ENCODE data around the gene TMEM44.

DNA sequence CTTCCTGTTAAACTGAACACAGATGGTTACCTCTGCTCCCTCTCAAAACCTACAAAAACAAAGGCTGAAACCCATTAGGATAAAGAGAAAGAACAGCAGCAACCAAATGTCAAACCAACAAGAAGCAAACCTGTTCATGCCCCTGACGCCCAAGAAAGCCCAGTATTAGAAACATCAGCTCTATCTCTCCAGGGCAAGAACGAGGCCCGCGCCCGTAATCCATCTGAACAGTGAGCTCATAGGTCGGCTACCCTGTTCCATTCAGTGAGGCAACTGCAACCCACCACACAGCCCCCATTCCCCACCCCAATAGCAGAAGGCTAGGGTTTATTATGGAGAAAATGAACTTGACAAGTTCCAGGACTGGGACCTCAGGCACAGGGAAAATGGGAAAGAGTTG is 28.7 kb upstream of the TMEM44 start:
- TF ChIP-seq POLR2A (IDR thresholded peaks at IDR 0.05), result no peak
- TF ChIP-seq, protein P1, sequence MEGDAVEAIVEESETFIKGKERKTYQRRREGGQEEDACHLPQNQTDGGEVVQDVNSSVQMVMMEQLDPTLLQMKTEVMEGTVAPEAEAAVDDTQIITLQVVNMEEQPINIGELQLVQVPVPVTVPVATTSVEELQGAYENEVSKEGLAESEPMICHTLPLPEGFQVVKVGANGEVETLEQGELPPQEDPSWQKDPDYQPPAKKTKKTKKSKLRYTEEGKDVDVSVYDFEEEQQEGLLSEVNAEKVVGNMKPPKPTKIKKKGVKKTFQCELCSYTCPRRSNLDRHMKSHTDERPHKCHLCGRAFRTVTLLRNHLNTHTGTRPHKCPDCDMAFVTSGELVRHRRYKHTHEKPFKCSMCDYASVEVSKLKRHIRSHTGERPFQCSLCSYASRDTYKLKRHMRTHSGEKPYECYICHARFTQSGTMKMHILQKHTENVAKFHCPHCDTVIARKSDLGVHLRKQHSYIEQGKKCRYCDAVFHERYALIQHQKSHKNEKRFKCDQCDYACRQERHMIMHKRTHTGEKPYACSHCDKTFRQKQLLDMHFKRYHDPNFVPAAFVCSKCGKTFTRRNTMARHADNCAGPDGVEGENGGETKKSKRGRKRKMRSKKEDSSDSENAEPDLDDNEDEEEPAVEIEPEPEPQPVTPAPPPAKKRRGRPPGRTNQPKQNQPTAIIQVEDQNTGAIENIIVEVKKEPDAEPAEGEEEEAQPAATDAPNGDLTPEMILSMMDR (IDR thresholded peaks at IDR 0.05), result no peak
